TTC549 (cell line): ENCODE measurements around the gene LPP.
"Not testable (repeated sequence)": the region's sequence is repeated elsewhere in the genome, so short reads cannot be mapped to it uniquely, and the experiment has no call there.

Experiments
- FAIRE-seq: peaks from 2 replicates; lab custom pipeline; 2012; peaks lifted over from hg19 to GRCh38; lab: Jason Lieb, UNC

The LPP gene

GRCh38 chr3:188598894-188599293 is 444.9 kb downstream of the LPP start:
- no peak for FAIRE-seq

DNA sequence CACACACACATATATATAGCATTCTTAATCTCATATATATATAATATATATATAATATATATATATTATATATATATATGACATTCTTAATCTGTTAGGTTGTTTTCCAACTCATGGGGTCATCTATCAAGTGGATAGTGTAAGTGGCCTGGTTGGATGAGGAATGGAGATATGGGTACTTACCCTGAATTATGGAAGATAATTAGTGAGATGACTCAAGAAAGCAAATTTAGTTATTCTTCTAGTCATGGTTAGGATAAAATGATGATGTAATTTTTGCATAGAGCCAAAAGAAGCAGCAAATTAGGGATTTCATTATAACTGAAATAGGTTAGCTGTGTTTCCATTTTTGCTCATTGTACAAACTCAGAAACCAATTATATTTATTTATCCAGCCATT is 448.2 kb downstream of the LPP start:
- FAIRE-seq, result no peak

DNA sequence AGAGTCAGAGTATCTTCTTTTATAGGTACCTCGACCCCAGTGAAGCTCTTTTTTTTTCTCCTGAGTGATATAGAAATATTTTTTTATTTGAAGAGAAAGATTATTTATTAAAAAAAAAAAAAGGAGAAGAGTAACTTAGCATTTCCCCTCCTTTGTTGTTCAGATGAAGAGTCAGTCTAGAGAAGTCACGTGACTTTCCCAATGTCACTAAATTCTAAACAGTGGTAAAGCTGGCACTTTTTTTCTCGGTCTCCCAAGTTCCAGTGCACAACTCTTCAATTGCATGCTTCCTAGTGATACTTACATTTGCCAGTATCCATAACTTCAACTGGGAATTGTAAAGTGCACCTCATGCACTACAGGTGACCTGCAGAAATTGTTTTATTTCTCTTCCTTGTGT is 448.7 kb downstream of the LPP start:
- FAIRE-seq, result no peak

GRCh38 chr3:188604651-188605050 is 450.7 kb downstream of the LPP start:
- no peak for FAIRE-seq

DNA sequence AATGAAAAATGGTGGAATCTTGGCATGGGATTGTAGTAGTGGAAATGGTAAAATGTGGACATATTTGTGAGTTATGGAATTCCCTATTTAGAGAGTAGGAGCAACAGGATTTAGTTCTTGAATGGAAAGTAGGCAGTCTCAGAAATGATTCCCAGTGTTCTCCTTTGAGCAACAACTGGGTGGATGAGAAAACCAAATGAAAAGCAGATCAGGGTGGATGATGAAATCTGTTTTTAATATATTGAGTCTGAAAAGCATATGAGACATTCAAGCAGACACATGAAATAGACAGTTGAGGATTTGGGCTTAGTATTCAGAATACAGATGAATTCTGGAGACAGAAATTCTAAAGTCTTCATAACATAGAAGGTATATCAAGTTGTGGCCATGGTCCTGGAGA is 451.3 kb downstream of the LPP start:
- FAIRE-seq, result no peak

GRCh38 chr3:188605905-188606304 is 451.9 kb downstream of the LPP start:
- no peak for FAIRE-seq

DNA sequence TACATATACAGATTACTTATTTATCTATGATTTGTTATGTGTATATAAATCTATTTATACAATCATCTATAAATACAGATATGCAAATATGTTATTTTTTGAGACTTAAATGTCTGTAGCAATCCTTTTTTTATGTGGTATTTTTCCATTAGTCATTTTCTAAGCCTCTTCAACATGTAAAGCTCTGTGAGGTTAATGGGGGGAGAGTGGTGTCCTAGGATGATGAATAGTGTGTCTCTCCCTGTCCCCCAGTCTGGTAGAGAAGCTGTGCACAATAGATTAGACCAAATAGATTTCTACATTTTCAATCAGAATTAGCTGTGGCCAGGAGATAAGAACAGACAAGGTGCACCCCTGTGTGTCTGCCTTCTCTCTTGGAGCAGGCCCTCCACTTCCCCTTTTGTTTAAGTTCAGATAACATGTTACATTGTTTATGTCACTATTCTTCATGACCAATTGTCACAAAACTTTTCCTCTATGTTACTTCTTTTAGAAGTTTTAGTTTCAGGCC is 453.9 kb downstream of the LPP start:
- FAIRE-seq, result no peak

DNA sequence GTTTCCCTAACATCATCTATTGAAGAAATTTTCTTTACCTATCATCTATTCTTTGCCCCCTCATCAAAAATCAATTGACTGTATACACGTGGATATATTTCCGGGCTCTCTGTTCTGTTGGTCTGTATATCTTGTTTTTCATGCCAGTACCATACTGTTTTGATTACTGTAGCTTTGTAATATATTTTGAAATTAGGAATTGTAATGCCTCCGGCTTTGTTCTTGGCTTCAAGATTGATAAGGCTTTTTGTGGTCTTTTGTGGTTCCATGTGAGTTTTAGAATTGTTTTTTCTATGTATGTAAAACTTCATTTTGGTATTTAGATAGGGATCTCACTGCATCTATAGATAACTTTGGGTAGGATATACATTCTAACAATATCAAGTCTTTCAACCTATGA is 454.4 kb downstream of the LPP start:
- FAIRE-seq, result no peak

- not testable (repeated sequence) for FAIRE-seq
Measured at GRCh38 chr3:188613721-188614120, 459.8 kb downstream of the LPP start.

GRCh38 chr3:188617270-188617669 is 463.3 kb downstream of the LPP start:
- FAIRE-seq, result no peak

- FAIRE-seq, result no peak
Measured at GRCh38 chr3:188617988-188618701, 464.2 kb downstream of the LPP start.

- no peak for FAIRE-seq
Measured at GRCh38 chr3:188620752-188621151, 466.8 kb downstream of the LPP start.

DNA sequence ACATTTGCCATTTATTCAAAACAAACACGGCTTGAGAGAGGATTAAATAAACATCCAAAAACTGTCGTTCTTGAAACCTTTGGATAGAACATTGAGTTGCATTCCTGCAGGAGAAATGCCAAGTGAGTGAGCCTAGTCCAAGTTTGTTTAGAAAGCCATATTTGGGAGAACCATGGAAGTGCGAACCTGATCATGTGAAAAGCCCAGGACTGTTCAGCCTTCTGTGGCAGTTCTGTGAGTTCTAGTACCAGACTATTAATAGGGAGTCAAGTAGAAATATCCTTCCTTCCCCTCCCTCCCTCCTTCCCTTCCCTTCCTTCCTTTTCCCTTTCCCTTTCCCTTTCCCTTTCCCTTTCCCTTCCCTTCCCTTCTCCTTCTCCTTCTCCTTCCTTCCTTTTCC is 470.4 kb downstream of the LPP start:
- FAIRE-seq, result no peak

DNA sequence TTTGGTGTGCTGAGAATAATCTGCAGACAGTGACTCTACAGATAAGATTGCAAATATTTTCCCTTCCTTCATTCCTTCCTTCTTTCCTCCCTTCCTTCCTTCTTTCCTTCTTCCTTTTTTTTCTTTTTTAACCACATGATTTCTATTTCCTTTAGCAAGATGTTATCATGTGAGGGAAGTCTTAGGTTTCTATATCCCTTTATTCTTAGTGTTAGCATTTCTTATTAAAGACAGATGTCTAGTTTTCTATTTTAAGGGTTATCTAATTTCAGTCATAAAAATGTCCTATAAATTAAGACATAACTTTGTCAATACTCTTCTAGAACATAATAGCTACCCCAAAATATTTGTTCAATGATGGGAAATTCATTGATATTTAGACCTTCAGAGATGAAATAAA is 470.9 kb downstream of the LPP start:
- FAIRE-seq, result no peak

- FAIRE-seq, result no peak
Measured at GRCh38 chr3:188627652-188628051, 473.7 kb downstream of the LPP start.

DNA sequence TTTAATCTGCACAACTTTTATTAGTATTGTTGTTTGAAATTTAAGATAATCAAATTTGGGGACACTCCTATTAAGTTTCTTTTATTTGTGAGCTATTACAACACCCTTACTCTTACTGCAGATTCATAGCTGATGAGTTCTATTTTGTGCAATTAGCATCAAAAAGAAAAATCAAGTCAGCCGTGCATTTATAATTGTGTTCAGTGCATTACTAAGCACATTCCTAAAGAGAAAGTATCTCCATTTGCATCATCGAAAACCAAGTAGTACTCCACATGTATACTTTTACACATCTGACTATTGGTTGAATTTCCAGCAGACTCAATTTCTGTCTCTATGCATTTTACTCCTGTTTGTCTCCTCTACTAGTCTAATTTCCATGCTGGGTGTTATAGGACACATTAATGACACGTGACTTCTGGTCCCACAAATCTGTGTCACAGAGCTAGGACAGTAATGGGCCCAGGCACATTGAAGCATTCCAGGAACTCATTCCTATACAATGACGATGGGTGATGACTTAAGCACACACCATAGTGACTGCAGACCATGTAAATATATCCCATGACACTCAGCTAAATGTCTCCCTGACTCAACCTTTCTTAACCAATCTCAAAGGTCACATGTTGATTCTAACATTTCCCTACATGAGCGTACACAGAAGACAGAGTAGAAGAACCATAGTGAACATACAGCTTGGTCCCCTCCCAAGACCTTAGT is 477.5 kb downstream of the LPP start:
- no peak for FAIRE-seq

DNA sequence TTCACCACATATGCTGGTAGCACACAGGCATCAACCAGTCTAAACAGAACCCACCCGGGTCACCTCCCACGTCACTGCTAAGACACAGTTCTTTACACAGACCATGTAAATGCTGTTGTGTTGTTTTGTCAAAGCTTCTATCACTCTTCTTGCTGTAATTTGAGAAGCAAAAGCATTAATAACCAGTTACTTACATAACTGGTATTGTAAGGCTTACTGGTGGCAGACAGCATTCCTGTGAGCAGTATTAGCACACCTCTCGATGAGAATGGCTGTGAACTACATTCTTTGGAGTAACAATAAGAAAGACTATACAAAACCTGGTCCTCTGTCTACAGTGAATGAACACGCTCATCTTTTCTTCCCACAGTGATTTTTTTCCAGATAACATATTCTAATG is 479.2 kb downstream of the LPP start:
- FAIRE-seq, result no peak

GRCh38 chr3:188634285-188634684 is 480.3 kb downstream of the LPP start:
- FAIRE-seq, result no peak

- FAIRE-seq, result no peak
Measured at GRCh38 chr3:188635258-188636042, 481.5 kb downstream of the LPP start.

DNA sequence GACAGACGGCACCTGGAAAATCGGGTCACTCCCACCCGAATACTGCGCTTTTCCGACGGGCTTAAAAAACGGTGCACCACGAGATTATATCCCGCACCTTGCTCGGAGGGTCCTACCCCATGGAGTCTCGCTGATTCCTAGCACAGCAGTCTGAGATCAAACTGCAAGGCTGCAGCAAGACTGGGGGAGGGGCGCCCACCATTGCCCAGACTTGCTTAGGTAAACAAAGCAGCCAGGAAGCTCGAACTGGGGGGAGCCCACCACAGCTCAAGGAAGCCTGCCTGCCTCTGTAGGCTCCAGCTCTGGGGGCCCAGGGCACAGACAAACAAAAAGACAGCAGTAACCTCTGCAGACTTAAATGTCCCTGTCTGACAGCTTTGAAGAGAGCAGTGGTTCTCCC is 482.3 kb downstream of the LPP start:
- FAIRE-seq, result not testable (repeated sequence)

GRCh38 chr3:188641076-188641475 is 487.1 kb downstream of the LPP start:
- no peak for FAIRE-seq

GRCh38 chr3:188643736-188644135 is 489.8 kb downstream of the LPP start:
- no peak for FAIRE-seq

- FAIRE-seq, result no peak
Measured at GRCh38 chr3:188646592-188646991, 492.6 kb downstream of the LPP start.
